NCI-H146 (cell line): ENCODE data around the gene ZNF664.
A peak's percentile ranks its signal among the peaks of the same experiment; 100 is the strongest.

Experiments used
- DNase-seq: peaks from one replicate; lab custom pipeline; 2025; lab: John Stamatoyannopoulos, UW

The ZNF664 gene

GRCh38 chr12:124010687-124011086 is 37.7 kb downstream of the ZNF664 start:
- DNase-seq: no peak

DNA sequence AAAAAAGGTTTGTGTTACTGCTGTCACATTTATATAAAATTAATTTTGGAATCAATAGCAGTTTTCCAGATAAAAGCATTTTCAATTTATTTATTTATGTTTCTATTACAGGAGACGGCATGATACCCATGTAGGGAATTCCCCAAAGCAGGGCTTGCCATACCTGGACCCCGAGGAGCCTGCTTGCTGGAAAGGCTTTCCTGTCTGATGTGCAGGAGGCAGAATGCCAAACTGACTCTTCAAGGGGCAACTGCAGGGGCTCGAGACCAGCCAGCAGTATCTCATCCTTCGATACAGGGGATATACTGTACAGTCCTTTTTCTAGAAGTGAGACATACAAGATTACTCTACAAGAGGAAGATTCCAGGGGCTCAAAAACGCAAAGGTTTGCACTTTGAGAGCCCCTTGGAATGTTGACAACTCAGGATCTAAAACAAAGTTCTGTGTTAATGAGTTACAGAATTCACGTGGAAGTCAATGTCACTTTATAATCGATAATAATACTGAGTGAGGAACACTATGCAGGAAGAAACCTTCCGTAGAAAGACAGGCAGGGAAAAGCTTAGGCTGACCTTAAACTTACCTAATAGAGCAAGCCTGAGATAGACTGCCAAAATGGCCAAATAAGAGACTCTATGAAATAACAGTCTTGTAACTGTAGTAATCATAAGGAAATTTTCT is 38.6 kb downstream of the ZNF664 start:
- DNase-seq: no peak

GRCh38 chr12:124013073-124013472 is 40.1 kb downstream of the ZNF664 start:
- no peak for DNase-seq

- DNase-seq: no peak
Measured at GRCh38 chr12:124015494-124016461, 42.8 kb downstream of the ZNF664 start.

GRCh38 chr12:124017064-124017463 is 44.0 kb downstream of the ZNF664 start:
- no peak for DNase-seq

- no peak for DNase-seq
Measured at GRCh38 chr12:124018539-124018938, 45.5 kb downstream of the ZNF664 start.

DNA sequence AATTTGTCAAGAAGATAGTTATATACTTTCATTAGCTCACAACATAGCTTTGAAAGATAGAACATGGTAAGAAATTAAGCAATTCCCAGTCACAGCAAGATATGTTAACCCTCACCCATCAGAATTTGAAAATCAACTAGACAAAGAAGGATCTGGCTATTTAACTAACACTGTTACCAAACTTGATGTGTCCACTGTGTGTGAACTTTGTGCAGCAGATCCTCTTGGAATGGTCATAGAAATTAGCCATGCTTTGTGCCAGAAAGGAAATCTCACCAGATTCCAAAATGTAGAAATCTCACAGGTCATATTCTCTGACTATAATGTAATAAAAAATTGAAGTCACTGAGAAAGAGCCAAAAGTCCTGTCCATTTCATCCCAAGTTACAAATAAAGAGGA is 46.1 kb downstream of the ZNF664 start:
- no peak for DNase-seq

DNA sequence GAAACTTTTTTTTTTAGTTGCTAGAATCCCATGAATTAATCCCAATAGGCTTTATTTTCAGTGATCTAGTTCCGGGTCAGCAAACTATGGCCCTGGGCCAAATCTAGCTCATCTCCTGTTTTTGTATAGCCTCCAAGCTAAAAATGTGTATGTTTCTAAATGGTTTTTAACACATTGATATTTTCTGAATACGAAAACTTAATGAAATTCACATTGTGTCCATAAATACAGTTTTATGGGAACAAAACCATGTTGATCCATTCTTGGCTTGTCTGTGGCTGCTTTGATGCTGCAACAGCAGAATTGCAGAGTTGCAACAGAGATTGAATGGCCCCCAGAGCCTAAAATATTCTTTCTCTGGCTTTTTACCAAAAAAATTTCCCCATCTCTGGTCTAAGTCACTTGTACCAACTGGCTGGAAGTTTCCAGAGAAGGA is 47.5 kb downstream of the ZNF664 start:
- DNase-seq: no peak

DNA sequence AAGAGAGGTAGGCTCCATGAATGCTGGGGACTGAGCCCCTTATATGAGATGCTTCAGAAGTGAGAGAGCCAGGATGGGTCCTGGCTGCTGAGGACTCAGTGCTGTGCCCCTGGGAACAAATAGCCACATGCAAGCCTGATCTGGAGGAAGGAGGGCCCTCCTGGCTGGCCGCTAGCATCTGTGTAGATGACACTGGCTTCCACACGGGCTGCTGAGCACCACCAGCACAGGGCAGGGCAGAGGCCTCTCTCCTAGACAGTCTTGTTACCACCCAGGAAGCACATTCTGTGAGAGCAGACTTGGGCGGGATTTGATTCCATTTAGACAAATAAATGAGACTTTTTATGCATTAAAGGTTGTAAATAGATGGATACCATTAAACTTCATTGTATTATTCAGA is 48.0 kb downstream of the ZNF664 start:
- DNase-seq: no peak

- DNase-seq: no peak
Measured at GRCh38 chr12:124022161-124022560, 49.1 kb downstream of the ZNF664 start.

- DNase-seq: no peak
Measured at GRCh38 chr12:124024263-124024678, 51.3 kb downstream of the ZNF664 start.

GRCh38 chr12:124024776-124025175 is 51.8 kb downstream of the ZNF664 start:
- no peak for DNase-seq

- no peak for DNase-seq
Measured at GRCh38 chr12:124025661-124026060, 52.6 kb downstream of the ZNF664 start.

- DNase-seq: no peak
Measured at GRCh38 chr12:124026755-124027745, 54.0 kb downstream of the ZNF664 start.

- DNase-seq: no peak
Measured at GRCh38 chr12:124027753-124028554, 54.9 kb downstream of the ZNF664 start.

- no peak for DNase-seq
Measured at GRCh38 chr12:124028555-124028925, 55.5 kb downstream of the ZNF664 start.

DNA sequence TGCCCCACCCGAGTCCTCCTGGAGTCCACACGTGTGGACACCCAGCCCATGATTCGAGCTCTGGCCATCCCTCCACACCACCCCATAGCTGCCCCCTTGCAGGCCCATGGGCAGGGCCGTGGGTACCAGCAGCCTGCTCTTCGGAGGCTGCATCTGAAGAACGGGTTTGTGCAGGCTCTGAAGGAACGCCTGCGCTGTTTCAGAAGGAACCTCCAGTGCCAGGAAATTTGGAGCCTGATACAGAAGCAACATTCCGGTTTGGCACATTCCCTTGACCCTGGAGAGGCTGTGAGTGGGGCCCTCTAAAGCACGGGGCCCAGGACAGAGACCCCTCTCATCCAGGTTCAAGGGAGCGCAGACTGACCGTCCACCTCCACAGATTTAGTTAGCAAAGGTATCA is 57.0 kb downstream of the ZNF664 start:
- no peak for DNase-seq

- DNase-seq: no peak
Measured at GRCh38 chr12:124030510-124030909, 57.5 kb downstream of the ZNF664 start.

GRCh38 chr12:124031058-124031457 is 58.0 kb downstream of the ZNF664 start:
- no peak for DNase-seq

GRCh38 chr12:124032265-124032886 is 59.4 kb downstream of the ZNF664 start:
- DNase-seq: peak; percentile 41

- no peak for DNase-seq
Measured at GRCh38 chr12:124033859-124034258, 60.8 kb downstream of the ZNF664 start.
